Middle frontal gyrus (tissue), 1 donor: ENCODE measurements around the gene UFL1.
A peak's percentile ranks its signal among the peaks of the same experiment; 100 is the strongest.
"Not testable (repeated sequence)": the region's sequence is repeated elsewhere in the genome, so short reads cannot be mapped to it uniquely, and the experiment has no call there.

ENCODE experiments used
- DNase-seq: peaks from one replicate; pipeline ENCODE4 v3.0.0-alpha.2; 2015; ENCODE audit warnings: low spot score; ENCODE audit errors: extremely low spot score

UFL1 gene

DNA sequence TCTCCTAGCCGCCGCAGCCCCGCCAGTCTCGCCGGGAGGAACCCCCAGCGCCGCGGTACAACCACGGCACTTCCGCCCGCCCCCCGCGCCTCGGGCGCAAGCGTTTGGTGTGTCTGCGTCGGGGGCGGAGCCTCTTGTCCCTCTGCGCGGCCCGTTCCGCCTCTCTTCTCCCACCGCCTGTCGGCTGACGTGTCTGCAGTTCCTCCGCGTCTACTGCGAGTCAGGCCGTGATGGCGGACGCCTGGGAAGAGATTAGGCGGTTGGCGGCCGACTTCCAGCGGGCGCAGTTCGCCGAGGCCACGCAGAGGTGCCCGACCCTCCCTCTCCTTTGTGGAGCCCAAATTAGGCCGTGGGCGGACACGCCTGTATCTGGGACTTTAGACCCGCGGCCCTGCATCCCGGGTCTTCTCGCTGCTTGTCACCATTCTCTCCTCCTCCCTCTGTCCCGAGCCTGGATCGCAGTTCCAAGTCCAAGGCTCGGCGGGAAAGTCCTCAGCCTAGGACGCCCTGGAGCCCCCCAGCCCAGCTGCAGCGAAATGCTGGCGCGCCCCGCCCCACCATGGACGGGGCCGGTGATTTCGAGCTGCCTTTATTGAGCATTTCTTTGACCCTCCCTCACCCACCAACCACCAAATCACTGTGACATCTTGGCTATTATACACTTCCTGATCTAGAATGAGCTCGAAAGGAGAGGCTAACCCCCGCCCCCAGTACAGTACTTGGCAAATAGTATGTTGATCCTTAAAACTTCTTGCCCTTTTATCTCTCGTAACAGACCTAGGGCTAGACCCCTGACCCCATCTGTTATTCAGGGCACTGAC is at the start of gene UFL1:
TSS of gene UFL1 (plus strand) at position 163 of the 821 bp plus-strand sequence. CDS start at position 231, 68 bp downstream.
- DNase-seq, result peak; percentile 95

DNA sequence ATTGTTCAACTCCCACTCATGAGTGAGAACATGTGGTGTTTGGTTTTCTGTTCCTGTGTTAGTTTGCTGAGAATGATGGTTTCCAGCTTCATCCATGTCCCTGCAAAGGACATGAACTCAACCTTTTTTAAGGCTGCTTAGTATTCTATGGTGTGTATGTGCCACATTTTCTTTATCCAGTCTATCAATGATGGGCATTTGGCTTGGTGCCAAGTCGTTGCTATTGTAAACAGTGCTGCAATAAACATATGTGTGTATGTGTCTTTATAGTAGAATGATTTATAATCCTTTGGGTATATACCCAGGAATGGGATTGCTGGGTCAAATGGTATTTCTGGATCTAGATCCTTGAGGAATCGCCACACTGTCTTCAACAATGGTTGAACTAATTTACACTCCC is 49.3 kb upstream of the UFL1 start:
- not testable (repeated sequence) for DNase-seq

GRCh38 chr6:96478695-96479094 is 42.9 kb upstream of the UFL1 start:
- DNase-seq, result no peak

DNA sequence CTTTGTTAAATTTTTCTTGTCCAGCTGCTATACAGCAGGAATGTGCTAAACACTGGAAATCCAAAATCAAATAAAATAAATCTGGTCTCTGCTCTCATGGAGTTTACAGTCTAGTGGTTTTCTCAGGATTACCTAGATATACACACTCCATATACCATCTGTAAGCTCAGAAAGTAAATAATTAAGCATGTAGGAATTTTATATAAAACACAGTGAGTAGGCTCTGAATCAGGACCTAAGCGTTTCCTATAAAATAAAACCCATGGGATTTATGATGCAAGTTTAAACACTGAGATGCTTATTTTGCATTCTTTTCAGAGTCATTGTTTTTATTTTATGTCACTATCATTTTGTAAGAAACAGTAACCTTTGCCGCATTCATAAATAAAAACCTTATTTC is 29.7 kb upstream of the UFL1 start:
- DNase-seq, result no peak

- DNase-seq, result no peak
These were observed 21.8 kb upstream of the UFL1 start for GRCh38 chr6:96499781-96500180.

DNA sequence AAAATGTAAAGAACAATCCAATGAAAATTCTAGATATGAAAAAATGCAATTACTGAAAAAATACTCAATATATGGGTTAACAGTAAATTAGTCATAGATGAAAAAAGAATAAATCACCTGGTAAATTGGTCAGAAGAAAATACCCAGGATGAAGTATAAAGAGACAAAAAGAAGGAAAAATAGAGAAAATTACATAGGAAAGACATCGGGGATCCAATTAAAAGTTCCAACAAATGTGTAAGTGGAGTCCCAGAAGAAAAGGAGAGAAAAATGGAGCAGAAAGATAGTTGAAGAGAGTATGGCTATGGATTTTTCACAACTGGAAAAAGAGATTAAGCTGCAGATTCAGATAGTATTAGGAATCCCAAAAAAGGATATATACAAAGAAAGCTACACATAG is 18.7 kb upstream of the UFL1 start:
- DNase-seq, result no peak

- no peak for DNase-seq
These were observed 16.2 kb upstream of the UFL1 start for GRCh38 chr6:96505363-96505762.

GRCh38 chr6:96509281-96509680 is 12.3 kb upstream of the UFL1 start:
- no peak for DNase-seq

GRCh38 chr6:96520171-96521115 is 1.2 kb upstream of the UFL1 start:
- no peak for DNase-seq

- DNase-seq, result no peak
These were observed 331 bp upstream of the UFL1 start for GRCh38 chr6:96521306-96521643.

GRCh38 chr6:96522465-96523009 is 931 bp downstream of the UFL1 start:
- no peak for DNase-seq

DNA sequence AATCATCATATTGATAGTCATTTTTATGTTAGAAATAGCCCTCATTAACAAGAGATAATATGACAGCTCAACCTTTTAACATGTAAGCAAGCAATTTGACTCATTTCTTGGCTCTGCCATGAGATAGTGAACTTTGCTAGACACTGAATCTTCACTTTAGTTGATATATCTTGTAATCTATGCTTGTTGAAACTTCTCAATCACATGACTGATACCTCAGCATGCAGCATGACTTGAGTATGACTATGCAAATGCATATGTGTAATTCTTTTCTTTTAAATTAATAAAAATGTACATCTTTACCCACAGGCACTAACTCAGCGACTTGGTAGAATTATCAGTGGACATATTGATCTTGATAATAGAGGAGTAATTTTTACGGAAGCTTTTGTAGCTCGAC is 6.6 kb downstream of the UFL1 start:
- DNase-seq, result no peak

DNA sequence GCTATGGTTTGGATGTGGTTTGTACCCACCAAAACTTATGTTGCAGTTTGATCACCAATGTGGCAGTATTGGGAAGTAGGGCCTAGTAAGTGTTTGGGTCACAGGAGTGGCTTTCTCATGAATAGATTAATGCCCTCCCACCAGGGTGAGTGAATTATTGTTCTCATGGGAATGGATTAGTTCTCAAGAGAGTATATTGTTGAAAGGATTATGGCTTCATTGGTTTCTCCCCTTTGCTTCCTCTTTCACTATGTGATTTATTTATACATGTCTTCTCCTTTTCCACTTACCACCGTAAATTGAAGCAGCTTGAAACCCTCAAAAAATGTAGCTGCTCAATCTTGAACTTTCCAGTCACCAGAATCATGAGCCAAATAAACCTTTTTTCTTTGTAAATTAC is 10.8 kb downstream of the UFL1 start:
- DNase-seq, result no peak

DNA sequence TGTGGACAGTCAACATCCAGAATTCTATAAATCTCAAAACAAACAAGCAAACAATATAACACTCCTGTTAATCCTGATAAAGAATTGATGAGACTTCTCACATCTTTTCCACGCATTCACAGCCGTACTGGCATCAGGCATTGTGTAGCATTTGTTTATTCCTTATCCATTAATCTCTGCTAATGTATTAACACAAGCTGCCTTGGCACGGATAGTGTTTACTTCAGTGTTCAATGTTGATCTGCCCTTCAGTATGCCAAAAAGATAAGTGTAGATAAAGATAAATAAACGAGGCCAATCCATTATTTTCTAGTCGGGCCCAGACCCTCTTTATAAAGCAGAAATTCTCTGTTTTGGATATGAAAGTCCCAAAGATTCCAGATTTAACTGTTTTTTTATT is 16.1 kb downstream of the UFL1 start:
- no peak for DNase-seq

- no peak for DNase-seq
These were observed 21.1 kb downstream of the UFL1 start for GRCh38 chr6:96542702-96543101.

DNA sequence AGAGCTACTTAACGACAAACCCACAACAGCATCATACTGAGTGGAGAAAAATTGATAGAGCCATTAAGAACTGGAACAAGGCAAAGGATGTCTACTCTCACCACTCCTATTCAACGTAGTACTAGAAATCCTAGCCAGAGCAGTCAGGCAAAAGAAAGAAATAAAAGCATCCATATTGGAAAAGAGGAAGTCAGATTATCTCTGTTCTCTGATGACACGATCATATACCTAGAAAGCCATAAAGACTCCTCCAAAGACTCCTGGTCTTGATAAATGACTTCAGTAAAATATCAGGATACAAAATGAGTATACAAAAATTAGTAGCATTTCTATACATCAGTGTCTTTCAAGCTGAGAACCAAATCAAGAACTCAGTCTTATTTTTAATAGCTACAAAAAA is 24.3 kb downstream of the UFL1 start:
- DNase-seq, result no peak

- no peak for DNase-seq
These were observed 26.0 kb downstream of the UFL1 start for GRCh38 chr6:96547654-96548053.

DNA sequence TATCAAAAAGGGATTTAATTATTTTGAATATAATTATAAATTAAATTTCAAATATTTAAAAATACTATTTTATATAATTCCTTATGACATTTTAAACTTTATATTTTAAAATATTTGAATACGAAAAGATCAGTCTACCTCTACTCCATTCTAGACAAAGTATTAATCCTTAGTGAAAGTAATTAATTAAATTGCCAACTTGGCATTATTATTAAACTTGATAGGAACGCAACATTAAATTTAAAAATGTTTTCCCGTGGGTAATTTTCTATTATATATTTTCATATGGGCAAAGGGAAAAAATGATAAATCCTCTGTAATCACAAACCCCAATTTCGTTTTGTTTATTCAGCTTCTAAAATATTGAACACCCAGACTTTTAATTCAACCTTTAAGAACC is 33.0 kb downstream of the UFL1 start:
- no peak for DNase-seq

- not testable (repeated sequence) for DNase-seq
These were observed 38.1 kb downstream of the UFL1 start for GRCh38 chr6:96559740-96560139.

DNA sequence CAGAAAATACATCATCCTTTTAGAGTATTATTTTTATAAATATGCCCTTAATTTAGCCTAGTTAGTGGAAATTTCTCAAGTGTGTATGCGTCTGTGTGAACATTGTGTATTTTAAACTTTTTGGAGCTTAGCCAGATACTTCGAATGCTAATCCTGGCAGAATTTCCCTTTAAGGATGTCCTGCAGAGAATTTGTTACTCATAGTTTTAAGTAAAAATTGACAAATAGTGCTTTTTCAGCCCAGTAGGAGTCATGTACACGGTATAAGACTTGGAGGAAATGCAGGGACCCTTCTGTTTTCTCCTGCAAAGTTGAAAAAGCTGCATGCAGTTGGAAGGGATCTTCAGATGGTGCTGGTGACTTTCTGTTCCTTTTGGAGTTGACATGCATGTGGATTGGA is 41.3 kb downstream of the UFL1 start, which contains the start of gene FHL5:
TSS of gene FHL5 (plus strand) at position 243 of the 400 bp plus-strand sequence. CDS start 40,486 bp downstream, outside the sequence.
- no peak for DNase-seq

DNA sequence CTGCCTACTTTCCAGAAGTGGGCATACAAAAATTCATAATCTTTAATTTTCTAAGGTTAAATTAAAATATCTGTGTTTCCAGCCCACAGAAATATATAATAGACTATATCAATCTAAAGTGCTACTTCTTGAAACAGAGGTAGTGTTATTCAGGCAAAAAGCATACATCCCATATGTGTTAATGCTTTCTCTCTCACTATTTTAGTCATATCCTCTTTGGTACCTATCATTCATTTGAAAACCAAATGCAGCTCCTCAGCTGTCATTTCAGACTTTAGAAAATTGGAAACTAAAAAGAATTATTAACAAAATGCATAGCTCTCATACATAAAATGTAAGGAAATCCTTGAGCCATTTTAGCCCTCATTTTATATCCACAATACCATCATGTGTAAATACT is 42.2 kb downstream of the UFL1 start:
- no peak for DNase-seq

DNA sequence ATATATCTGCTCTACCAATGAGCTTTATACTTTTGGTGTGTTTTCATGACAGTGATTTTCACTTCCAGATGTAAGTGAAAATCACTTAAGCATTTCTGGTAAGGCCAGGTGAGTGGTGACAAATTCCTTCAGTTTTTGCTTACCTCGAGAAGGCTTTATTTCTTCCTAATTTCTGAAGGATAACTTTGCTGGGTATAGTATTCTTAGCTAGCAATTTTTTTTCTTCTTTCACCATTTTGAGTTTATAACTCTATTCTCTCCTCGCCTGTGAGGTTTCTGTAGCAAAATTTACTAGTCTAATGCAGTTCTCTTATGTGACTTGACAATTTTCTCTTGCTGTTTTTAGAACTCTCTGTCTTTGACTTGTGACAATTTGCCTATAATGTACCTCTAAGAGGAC is 48.4 kb downstream of the UFL1 start:
- DNase-seq, result no peak
